ENCODE data around the gene COL21A1. TPM values are rescaled to one million over a fixed set of nuclear protein-coding genes. Genes with fewer than 3 reads are reported as not detected.
A peak's percentile ranks its signal among the peaks of the same experiment; 100 is the strongest.

The COL21A1 gene
- total RNA-seq, 1 donor from 2014 or later, result 0.57 TPM

GRCh38 chr6:56146086-56146485 lies 101.3 kb downstream of the COL21A1 start:
- Mint-ChIP-seq H3K4me3 (ENCODE audit: unreplicated experiment) (no peak overlapping the region), H3K36me3 (ENCODE audit: low read depth, unreplicated experiment) (no peaks in the 10 kb centered on the region), H3K27ac (ENCODE audit: unreplicated experiment) (no peak overlapping the region), H3K27me3 (ENCODE audit: low read depth, unreplicated experiment) (no peaks in the 10 kb centered on the region), H3K4me1 (ENCODE audit: low read depth, unreplicated experiment) (peaks cover 16% of the 10 kb centered on the region), H3K9me3 (ENCODE audit: unreplicated experiment) (peaks cover 5% of the 10 kb centered on the region)
- no peaks in the 10 kb centered on the region for H4K20me1 ChIP-seq (ENCODE audit: insufficient read depth, low read length)
- H3K36me3 ChIP-seq (ENCODE audit: insufficient read depth, low read length), result no peaks in the 10 kb centered on the region
- no peak for TF ChIP-seq CTCF (IDR thresholded peaks at IDR 0.05; ENCODE audit: insufficient read depth, low read depth, low read length)
- TF ChIP-seq EZH2 (IDR thresholded peaks at IDR 0.05; ENCODE audit: insufficient read depth, low read length), result no peak
- no peaks in the 10 kb centered on the region for H3K9me3 ChIP-seq (ENCODE audit: insufficient read depth, low read depth, low read length)
- H3K4me2 ChIP-seq (ENCODE audit: low read length), result no peak overlapping the region
- no peaks in the 10 kb centered on the region for H3K27me3 ChIP-seq (ENCODE audit: insufficient read depth, low read length)
- H3K79me2 ChIP-seq (ENCODE audit: insufficient read depth, low read length), result no peaks in the 10 kb centered on the region
- H3K4me1 ChIP-seq (ENCODE audit: insufficient read depth, low read length), result peaks cover 5% of the 10 kb centered on the region
- H3K27ac ChIP-seq (ENCODE audit: low read depth, low read length), result no peak overlapping the region
- H2AFZ ChIP-seq (ENCODE audit: low read depth, low read length), result no peak overlapping the region
- no peak overlapping the region for H3K4me3 ChIP-seq (ENCODE audit: insufficient read depth, low read depth, low read length)
- peak; percentile 12 for DNase-seq (ENCODE audit: low read depth)
- no peak overlapping the region for H3K9ac ChIP-seq (ENCODE audit: low read length)
- no peak for FAIRE-seq

- Histone ChIP-seq H3K36me3 (ENCODE audit: insufficient read depth, low read length) (no peaks in the 10 kb centered on the region), H4K20me1 (ENCODE audit: insufficient read depth, low read length) (no peaks in the 10 kb centered on the region), H3K27me3 (ENCODE audit: insufficient read depth, low read length) (no peaks in the 10 kb centered on the region), H3K9ac (ENCODE audit: low read length) (no peak overlapping the region), H3K4me1 (ENCODE audit: insufficient read depth, low read length) (peaks cover 5% of the 10 kb centered on the region), H3K79me2 (ENCODE audit: insufficient read depth, low read length) (no peaks in the 10 kb centered on the region), H3K4me2 (ENCODE audit: low read length) (peak overlapping the region; percentile 31), H2AFZ (ENCODE audit: low read depth, low read length) (no peak overlapping the region), H3K9me3 (ENCODE audit: insufficient read depth, low read depth, low read length) (no peaks in the 10 kb centered on the region), H3K4me3 (ENCODE audit: insufficient read depth, low read depth, low read length) (no peak overlapping the region), H3K27ac (ENCODE audit: low read depth, low read length) (no peak overlapping the region)
- H3K4me1 Mint-ChIP-seq (ENCODE audit: low read depth, unreplicated experiment), result peaks cover 16% of the 10 kb centered on the region
- TF ChIP-seq CTCF (IDR thresholded peaks at IDR 0.05; ENCODE audit: insufficient read depth, low read depth, low read length), result no peak
- no peak for TF ChIP-seq EZH2 (IDR thresholded peaks at IDR 0.05; ENCODE audit: insufficient read depth, low read length)
- H3K36me3 Mint-ChIP-seq (ENCODE audit: low read depth, unreplicated experiment), result no peaks in the 10 kb centered on the region
- FAIRE-seq, result no peak
- no peak for DNase-seq (ENCODE audit: low read depth)
- no peak overlapping the region for H3K4me3 Mint-ChIP-seq (ENCODE audit: unreplicated experiment)
- H3K9me3 Mint-ChIP-seq (ENCODE audit: unreplicated experiment), result peaks cover 5% of the 10 kb centered on the region
- no peak overlapping the region for H3K27ac Mint-ChIP-seq (ENCODE audit: unreplicated experiment)
- no peaks in the 10 kb centered on the region for H3K27me3 Mint-ChIP-seq (ENCODE audit: low read depth, unreplicated experiment)
Measured at GRCh38 chr6:56145616-56146015, 101.8 kb downstream of the COL21A1 start.

GRCh38 chr6:56144538-56145324 lies 102.6 kb downstream of the COL21A1 start:
- Histone ChIP-seq H3K9me3 (ENCODE audit: insufficient read depth, low read depth, low read length) (no peaks in the 10 kb centered on the region), H3K79me2 (ENCODE audit: insufficient read depth, low read length) (no peaks in the 10 kb centered on the region), H3K9ac (ENCODE audit: low read length) (no peak overlapping the region), H3K4me3 (ENCODE audit: insufficient read depth, low read depth, low read length) (no peak overlapping the region), H4K20me1 (ENCODE audit: insufficient read depth, low read length) (no peaks in the 10 kb centered on the region), H3K4me1 (ENCODE audit: insufficient read depth, low read length) (peaks cover 5% of the 10 kb centered on the region), H3K4me2 (ENCODE audit: low read length) (peak overlapping the region; percentile 31), H3K36me3 (ENCODE audit: insufficient read depth, low read length) (no peaks in the 10 kb centered on the region), H3K27ac (ENCODE audit: low read depth, low read length) (peak overlapping the region; percentile 29), H2AFZ (ENCODE audit: low read depth, low read length) (no peak overlapping the region), H3K27me3 (ENCODE audit: insufficient read depth, low read length) (no peaks in the 10 kb centered on the region)
- Mint-ChIP-seq H3K36me3 (ENCODE audit: low read depth, unreplicated experiment) (no peaks in the 10 kb centered on the region), H3K27me3 (ENCODE audit: low read depth, unreplicated experiment) (no peaks in the 10 kb centered on the region), H3K9me3 (ENCODE audit: unreplicated experiment) (peaks cover 4% of the 10 kb centered on the region), H3K4me3 (ENCODE audit: unreplicated experiment) (no peak overlapping the region), H3K4me1 (ENCODE audit: low read depth, unreplicated experiment) (peaks cover 16% of the 10 kb centered on the region), H3K27ac (ENCODE audit: unreplicated experiment) (peak overlapping the region; percentile 27)
- TF ChIP-seq CTCF (IDR thresholded peaks at IDR 0.05; ENCODE audit: insufficient read depth, low read depth, low read length), result no peak
- no peak for TF ChIP-seq EZH2 (IDR thresholded peaks at IDR 0.05; ENCODE audit: insufficient read depth, low read length)
- peak; percentile 71 for DNase-seq (ENCODE audit: low read depth)
- peak; percentile 62 for FAIRE-seq
